ENCODE data around the gene IARS2.
"Not testable (repeated sequence)": the region's sequence is repeated elsewhere in the genome, so short reads cannot be mapped to it uniquely, and the experiment has no call there.

IARS2 gene

DNA sequence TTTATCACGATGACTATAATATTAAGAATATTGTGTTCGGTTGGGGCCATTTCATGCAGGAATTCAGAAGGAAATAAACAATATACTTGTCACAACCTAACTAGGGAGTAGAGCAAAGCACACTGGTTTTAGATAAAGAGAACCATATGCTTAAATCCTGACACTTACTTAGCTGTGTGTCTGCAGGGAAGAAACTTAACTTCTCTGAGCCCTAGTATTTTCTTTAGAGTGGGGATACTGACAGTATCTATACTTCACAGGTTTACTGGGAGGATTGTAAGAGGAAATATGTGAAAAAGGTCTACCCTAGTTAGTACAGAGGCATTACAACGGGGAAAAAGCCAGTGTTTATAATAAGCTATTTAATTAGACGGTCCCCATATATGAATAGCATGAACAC lies 72.9 kb downstream of the IARS2 start:
- DNase-seq (ENCODE audit: low read depth): no peak

DNA sequence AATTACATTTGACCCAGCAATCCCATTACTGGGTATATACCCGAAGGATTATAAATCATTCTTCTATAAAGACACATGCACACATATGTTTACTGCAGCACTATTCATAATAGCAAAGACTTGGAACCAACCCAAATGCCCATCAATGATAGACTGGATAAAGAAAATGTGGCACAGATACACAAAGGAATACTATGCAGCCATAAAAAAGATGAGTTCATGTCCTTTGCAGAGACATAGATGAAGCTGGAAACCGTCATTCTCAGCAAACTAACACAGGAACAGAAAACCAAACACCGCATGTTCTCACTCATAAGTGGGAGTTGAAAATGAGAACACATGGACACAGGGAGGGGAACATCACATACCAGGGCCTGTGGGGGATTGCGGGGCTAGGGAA lies 76.0 kb downstream of the IARS2 start:
- DNase-seq (ENCODE audit: low read depth): not testable (repeated sequence)

DNA sequence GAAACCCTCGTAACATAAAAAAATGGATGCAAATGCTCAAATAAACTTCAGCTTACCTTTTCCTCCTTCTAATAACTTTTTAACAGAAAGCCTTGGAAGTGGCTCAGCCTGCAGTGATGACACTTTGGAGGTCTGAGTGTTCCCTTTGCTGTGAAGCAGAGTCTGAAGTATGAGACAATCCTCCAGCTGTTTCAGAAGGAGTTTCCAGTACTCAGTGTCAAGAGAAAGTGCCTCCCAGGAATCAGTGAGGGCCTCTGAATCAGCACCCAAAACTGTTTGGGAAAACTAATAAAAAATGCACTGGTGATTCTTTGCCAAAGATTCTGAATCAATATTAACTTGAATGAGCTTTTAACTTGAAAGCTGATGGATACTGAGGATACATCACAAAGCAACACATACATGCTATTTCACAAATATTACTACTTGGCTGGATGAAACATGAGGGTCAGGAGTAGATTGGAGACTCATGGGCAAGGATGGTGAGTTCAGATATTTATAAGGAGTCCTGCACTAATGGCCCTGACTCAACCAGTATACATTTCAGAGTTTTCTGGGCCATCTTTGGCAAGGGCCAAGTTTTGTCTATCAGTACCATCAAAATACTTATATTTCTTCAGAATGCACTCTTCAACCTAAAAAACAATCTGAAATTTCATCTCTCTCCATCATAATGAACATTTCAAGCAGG lies 77.0 kb downstream of the IARS2 start:
- no peak for DNase-seq (ENCODE audit: low read depth)

DNA sequence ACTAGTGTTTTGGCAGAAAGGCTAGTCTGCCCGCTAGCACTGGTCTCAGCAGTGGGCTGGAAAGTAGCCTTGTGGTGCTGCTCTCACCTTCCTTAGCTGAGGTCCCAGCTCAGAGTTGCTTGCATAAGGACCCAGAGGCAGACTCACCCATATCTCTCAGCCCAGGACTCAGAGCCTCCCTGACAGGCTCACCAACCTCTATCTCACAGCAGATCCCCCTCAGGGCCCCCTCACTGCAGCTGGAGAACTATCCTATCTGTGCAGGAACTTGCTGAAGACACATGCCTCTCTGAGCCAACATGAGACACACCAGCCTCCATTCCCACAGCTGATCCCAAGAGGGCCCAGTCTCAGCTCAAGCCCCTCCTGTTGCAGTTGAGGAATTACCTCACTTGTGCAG lies 82.6 kb downstream of the IARS2 start:
- DNase-seq (ENCODE audit: low read depth): no peak

DNA sequence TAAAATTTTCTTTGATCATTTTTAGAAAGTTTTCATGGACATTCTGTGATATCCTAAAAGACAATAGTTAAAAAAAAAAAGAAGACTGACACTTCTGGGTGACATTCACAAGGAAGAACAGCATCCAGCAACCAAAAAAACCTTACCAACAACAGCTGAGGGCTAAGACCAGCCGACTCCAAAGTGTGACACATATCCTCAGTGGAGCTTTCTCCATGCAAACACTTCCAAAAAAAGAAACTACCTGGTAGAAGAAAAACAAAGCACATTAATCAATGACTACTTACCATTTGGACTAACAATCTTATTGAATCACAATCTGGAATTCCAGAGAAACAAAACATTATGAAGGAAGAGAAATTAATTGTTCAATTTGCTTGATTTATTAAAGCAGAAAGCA lies 88.2 kb downstream of the IARS2 start:
- no peak for DNase-seq (ENCODE audit: low read depth)

DNA sequence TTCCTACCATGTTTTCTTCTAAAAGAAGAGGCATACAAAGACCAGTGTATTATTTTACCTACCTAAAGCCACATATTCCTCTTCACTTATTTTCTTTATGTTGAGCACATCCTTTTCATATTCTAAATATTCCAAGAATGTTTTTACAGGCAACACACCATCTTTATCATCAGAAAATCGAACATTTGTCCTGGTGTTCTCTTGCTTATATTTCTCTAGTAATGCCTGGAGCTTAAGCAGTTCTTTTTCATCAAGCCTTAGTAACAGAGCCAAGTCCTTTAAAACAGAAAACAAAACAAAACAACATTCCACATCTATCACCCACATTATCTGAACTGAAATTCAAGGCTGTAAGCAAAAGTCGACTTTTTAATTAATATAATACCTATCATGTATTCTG lies 88.7 kb downstream of the IARS2 start:
- DNase-seq (ENCODE audit: low read depth): no peak

DNA sequence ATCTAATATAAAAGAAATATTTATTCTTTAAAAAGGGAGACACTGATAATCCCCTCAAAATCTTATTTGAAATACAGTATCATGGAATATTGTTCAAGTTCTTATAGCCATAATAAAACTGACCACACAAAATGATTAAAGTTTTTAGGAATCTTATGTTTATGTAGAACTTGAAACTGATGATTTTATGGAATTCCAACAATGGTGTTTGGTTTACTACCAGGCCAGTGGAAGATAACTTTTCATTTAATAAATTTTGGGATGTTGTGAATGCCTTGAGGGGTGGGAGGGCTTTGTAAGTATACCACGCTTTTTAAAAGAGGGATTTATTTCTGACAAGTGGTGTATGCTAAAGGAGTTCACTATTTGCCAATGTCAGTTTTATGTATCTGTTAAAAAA lies 90.6 kb downstream of the IARS2 start:
- no peak for DNase-seq (ENCODE audit: low read depth)

DNA sequence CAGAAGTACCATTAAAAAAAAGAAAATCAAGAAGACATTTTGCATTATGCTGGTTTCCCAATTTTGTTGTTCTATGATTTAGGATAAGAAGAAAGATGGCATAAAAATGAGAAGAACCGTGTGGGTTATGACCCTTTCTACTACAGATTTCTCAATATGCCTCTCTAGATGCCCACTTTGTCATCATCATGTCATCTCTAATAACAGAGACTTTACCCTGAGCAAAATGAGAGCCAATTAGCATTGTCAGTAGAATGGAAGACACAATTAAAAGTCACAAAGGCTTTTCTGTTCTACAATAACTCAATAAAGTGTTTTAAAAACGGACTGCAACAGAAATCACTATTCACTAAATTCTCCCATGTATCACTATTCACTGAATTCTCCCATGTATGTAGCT lies 92.8 kb downstream of the IARS2 start:
- no peak for DNase-seq (ENCODE audit: low read depth)

DNA sequence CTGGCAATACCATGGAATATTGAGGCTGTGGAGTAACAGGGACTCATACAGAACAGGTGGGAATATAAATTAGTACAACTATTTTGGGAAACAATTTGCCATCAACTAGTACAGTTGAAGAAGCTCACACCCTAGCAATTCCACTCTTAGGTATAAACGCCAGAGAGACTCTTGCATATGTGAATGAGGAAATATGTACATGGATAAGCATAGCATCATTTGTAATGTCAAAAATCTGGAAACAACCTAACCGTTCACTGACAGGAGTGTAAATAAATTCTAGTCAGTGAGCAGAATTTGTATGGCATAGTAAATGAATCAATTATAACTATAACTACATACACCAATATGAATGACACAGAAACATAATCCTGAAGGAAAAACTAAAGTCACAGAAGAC lies 94.6 kb downstream of the IARS2 start:
- DNase-seq (ENCODE audit: low read depth): no peak

DNA sequence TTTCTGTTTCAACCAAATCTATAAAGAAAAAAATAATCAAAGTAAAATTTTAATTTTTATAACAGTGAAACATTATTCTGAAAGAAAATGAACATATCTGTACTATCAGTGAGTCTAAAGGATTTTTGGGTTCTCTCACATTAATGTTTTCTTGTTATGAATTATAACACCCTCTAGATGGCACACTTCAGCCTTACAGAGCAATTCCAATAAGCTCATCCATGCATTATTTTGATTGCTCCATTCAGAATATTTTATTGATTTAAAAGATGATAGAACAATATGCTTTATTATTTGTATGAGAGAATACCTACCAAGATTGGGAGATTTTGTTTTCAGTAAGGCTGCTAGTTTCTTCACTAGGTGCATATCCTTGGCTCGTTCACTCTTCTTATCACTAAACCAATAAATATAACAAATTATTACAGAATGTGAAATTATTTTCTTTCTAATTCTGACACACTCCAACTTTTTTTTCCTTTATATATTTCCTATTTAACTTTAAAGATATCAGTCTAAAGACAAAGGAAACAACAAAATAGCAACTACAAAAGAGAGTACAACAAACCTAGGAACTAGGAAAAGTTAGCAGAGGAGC lies 95.9 kb downstream of the IARS2 start:
- no peak for DNase-seq (ENCODE audit: low read depth)

DNA sequence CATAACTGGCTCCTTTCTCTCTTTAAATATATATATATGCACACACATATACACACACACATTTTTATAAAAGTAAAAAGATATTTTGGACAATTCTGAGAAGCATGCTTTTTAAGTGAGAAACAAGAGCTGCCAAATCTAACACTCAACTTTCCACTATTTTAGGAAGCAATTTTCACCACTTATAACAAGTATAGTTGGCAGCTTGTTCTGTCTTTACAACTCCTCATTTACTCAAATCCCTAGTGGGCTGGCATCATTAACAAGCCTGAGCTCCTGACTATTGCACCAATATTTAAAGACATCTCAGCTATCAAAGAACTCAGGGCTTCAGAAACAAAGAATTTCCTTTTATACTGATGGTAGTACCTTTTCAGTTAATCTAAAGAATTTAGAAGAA lies 101.8 kb downstream of the IARS2 start:
- DNase-seq (ENCODE audit: low read depth): no peak
